IMR-90 (cell line): Measurements from ENCODE around the gene DNAJB2. TPM values are rescaled to one million over a fixed set of nuclear protein-coding genes. Genes with fewer than 3 reads are reported as not detected.

Experiments used
- ATAC-seq: fragments of 200-7000 bp; cut with Tn5 transposase; 2 replicates; pipeline ENCODE4 v1.9.1; 2020; ENCODE audit warnings: low read depth, mild to moderate bottlenecking, moderate library complexity
- BruUV-seq: library from RNA; stranded (reverse); fragments of 400-500 nt; replicated peaks from 2 replicates; lab custom pipeline; 2021; lab: Mats Ljungman, UMichigan
- CTCF ChIA-PET: fragments of 300-600 bp; formaldehyde crosslinking; extraction: SDS; loops from one replicate; lab custom pipeline; 2021; ENCODE audit warnings: antibody characterized with exemption; lab: Yijun Ruan, JAX
- POLR2A ChIA-PET: fragments of 300-600 bp; sonication (Branson Sonifier 250); formaldehyde crosslinking; loops from one replicate; lab custom pipeline; 2022; ENCODE audit warnings: antibody characterized with exemption; ENCODE audit not compliant: unreplicated experiment; lab: Charles Lee
- DNase-seq: peaks from one replicate; pipeline ENCODE4 v3.0.0; 2013
- H2AFZ ChIP-seq: replicated peaks from 2 replicates; pipeline ENCODE3; 2013; ENCODE audit warnings: low read length, mild to moderate bottlenecking; ENCODE audit not compliant: poor library complexity
- H2AK5ac ChIP-seq: 2 replicates; pipeline ENCODE4 v1.6.1; 2013; ENCODE audit warnings: low read depth, low read length, inconsistent platforms
- H2AK9ac ChIP-seq: replicated peaks from 2 replicates; pipeline ENCODE3; 2013; ENCODE audit warnings: mild to moderate bottlenecking, low read depth, low read length, moderate library complexity; ENCODE audit not compliant: poor library complexity
- H2BK120ac ChIP-seq: 2 replicates; pipeline ENCODE4 v1.6.1; 2013; ENCODE audit warnings: low read depth, low read length, inconsistent platforms
- H2BK15ac ChIP-seq: 3 replicates; pipeline ENCODE4 v1.6.1; 2013; ENCODE audit warnings: low read depth, low read length, inconsistent platforms
- H2BK20ac ChIP-seq: 2 replicates; pipeline ENCODE4 v1.6.1; 2013; ENCODE audit warnings: low read depth, mild to moderate bottlenecking, inconsistent platforms, low read length, moderate library complexity
- H2BK5ac ChIP-seq: 2 replicates; pipeline ENCODE4 v1.6.1; 2013; ENCODE audit warnings: mild to moderate bottlenecking, low read depth, low read length, inconsistent platforms; ENCODE audit not compliant: poor library complexity, severe bottlenecking
- H3K14ac ChIP-seq: replicated peaks from 2 replicates; pipeline ENCODE4 v1.6.1; 2013; ENCODE audit warnings: low read depth, low read length, inconsistent platforms
- H3K18ac ChIP-seq: 2 replicates; pipeline ENCODE4 v1.6.1; 2013; ENCODE audit warnings: low read depth, low read length, control low read depth
- H3K23ac ChIP-seq: 2 replicates; pipeline ENCODE4 v1.6.1; 2013; ENCODE audit warnings: low read depth, low read length, inconsistent platforms
- H3K27ac ChIP-seq: 2 replicates; pipeline ENCODE4 v1.5.1; 2013; ENCODE audit warnings: mild to moderate bottlenecking, control low read depth, low read length; ENCODE audit not compliant: insufficient read depth
- H3K27me3 ChIP-seq: 2 replicates; pipeline ENCODE4 v1.6.1; 2013; ENCODE audit warnings: low read length; ENCODE audit not compliant: control insufficient read depth, insufficient read depth
- H3K36me3 ChIP-seq: 2 replicates; pipeline ENCODE4 v1.6.1; 2013; ENCODE audit warnings: low read length, mixed read lengths; ENCODE audit not compliant: control insufficient read depth, insufficient read depth
- H3K4ac ChIP-seq: 2 replicates; pipeline ENCODE4 v1.6.1; 2013; ENCODE audit warnings: low read depth, low read length, inconsistent platforms
- H3K4me1 ChIP-seq: 2 replicates; pipeline ENCODE4 v1.6.1; 2013; ENCODE audit warnings: low read length, mixed read lengths; ENCODE audit not compliant: control insufficient read depth, insufficient read depth
- H3K4me2 ChIP-seq: 2 replicates; pipeline ENCODE4 v1.6.1; 2013; ENCODE audit warnings: low read depth, mild to moderate bottlenecking, control low read depth, low read length, moderate library complexity
- H3K4me3 ChIP-seq: 2 replicates; pipeline ENCODE4 v1.5.1; 2013; ENCODE audit warnings: low read depth, mild to moderate bottlenecking, control low read depth, low read length, moderate library complexity; ENCODE audit not compliant: insufficient read depth
- H3K56ac ChIP-seq: 2 replicates; pipeline ENCODE4 v1.6.1; 2013; ENCODE audit warnings: low read length, inconsistent platforms; ENCODE audit not compliant: insufficient read depth; ENCODE audit errors: extremely low read depth
- H3K79me1 ChIP-seq, 2 experiments: 2 replicates each; pipeline ENCODE4 v1.6.1; 2013; ENCODE audit warnings: low read length in 2 of 2, inconsistent platforms in 1 of 2, low read depth in 1 of 2
- H3K9ac ChIP-seq: 2 replicates; pipeline ENCODE4 v1.6.1; 2013; ENCODE audit warnings: low read depth, low read length, control low read depth
- H3K9me1 ChIP-seq: 2 replicates; pipeline ENCODE4 v1.6.1; 2013; ENCODE audit warnings: low read length, inconsistent platforms; ENCODE audit not compliant: insufficient read depth
- H3K9me3 ChIP-seq: 2 replicates; pipeline ENCODE4 v1.6.1; 2013; ENCODE audit warnings: low read length; ENCODE audit not compliant: control insufficient read depth, insufficient read depth
- H4K20me1 ChIP-seq: 2 replicates; pipeline ENCODE4 v1.6.1; 2013; ENCODE audit warnings: low read length, inconsistent platforms; ENCODE audit not compliant: insufficient read depth
- H4K5ac ChIP-seq: 2 replicates; pipeline ENCODE4 v1.6.1; 2013; ENCODE audit warnings: mild to moderate bottlenecking, low read depth, low read length, control low read depth
- H4K8ac ChIP-seq, 2 experiments: 2 replicates each; pipeline ENCODE4 v1.6.1; 2013; ENCODE audit warnings: low read depth in 2 of 2, low read length in 2 of 2, control low read depth in 1 of 2, inconsistent platforms in 1 of 2
- H4K91ac ChIP-seq: 2 replicates; pipeline ENCODE4 v1.6.1; 2013; ENCODE audit warnings: low read depth, low read length, inconsistent platforms; ENCODE audit not compliant: insufficient read depth
- BHLHE40 ChIP-seq: fragments of 150-350 bp; IDR thresholded peaks from 2 replicates; pipeline ENCODE4 v1.6.1; 2016; ENCODE audit warnings: mild to moderate bottlenecking, low read depth, low read length
- CEBPB ChIP-seq: IDR thresholded peaks from 2 replicates; pipeline ENCODE4 v1.6.1; 2012; ENCODE audit warnings: low read depth, low read length, improper control_type of control experiment
- FOS ChIP-seq: fragments of 150-350 bp; IDR thresholded peaks from 2 replicates; pipeline ENCODE4 v1.6.1; 2016; ENCODE audit warnings: low read depth, low read length
- MAFK ChIP-seq: IDR thresholded peaks from 2 replicates; pipeline ENCODE4 v1.6.1; 2012; ENCODE audit warnings: low read depth, low read length, improper control_type of control experiment
- MXI1 ChIP-seq: IDR thresholded peaks from 2 replicates; pipeline ENCODE4 v1.6.1; 2012; ENCODE audit warnings: low read depth, mild to moderate bottlenecking, low read length, moderate library complexity, borderline replicate concordance
- NFE2L2 ChIP-seq: fragments of 150-350 bp; IDR thresholded peaks from 2 replicates; pipeline ENCODE4 v1.6.1; 2016; ENCODE audit warnings: low read depth, mild to moderate bottlenecking, low read length
- RAD21 ChIP-seq: IDR thresholded peaks from 2 replicates; pipeline ENCODE4 v1.6.1; 2012; ENCODE audit warnings: low read length, improper control_type of control experiment
- RFX5 ChIP-seq: IDR thresholded peaks from 2 replicates; pipeline ENCODE4 v1.8.0; 2012; ENCODE audit warnings: low read depth, mild to moderate bottlenecking, low read length, moderate library complexity
- SMC3 ChIP-seq: fragments of 150-350 bp; IDR thresholded peaks from 2 replicates; pipeline ENCODE4 v1.6.1; 2016; ENCODE audit warnings: low read depth, mild to moderate bottlenecking, antibody characterized with exemption, low read length, moderate library complexity
- WGBS, 2 experiments: methylation state at CpG; one replicate each; pipeline versions ENCODE4 v1.1.5 to v1.1.7; 2013; ENCODE audit warnings: missing lambda C conversion rate in 2 of 2; ENCODE audit not compliant: insufficient read length in 1 of 2; ENCODE audit errors: extremely low coverage in 2 of 2; 5-methylcytosine and 5-hydroxymethylcytosine counted together
- dilution Hi-C: fragments of 300-500 bp; cut with HindIII; formaldehyde crosslinking; loops from one replicate; pipeline ENCODE4 v1.14.3; 2018; ENCODE audit warnings: low sequenced_read_pairs; ENCODE audit not compliant: unreplicated experiment
- in situ Hi-C: fragments of 300-500 bp; cut with MboI; formaldehyde crosslinking; loops from 3 replicates; pipeline ENCODE4 v1.14.3; 2019; ENCODE audit warnings: low sequenced_read_pairs, inconsistent platforms, mixed read lengths
- intact Hi-C: fragments of 100-400 bp; cut with micrococcal nuclease; formaldehyde crosslinking; loops from 2 replicates; pipeline ENCODE4 v1.10.0; 2022
- polyA plus RNA-seq, 3 experiments: library from polyadenylated mRNA; depleted of rRNA; stranded (reverse); fragments of >200 nt; gene quantifications; 2 replicates each; pipeline ENCODE4 v1.2.3, GENCODE V29; 2012; ENCODE audit warnings: low replicate concordance in 1 of 3
- total RNA-seq: library from RNA; depleted of rRNA; stranded (reverse); fragments of >200 nt; gene quantifications from 2 replicates; pipeline ENCODE4 v1.2.3, GENCODE V29; 2012
- TF ChIP-seq, protein P1 (sequence below): conservative IDR thresholded peaks from 2 replicates; pipeline ENCODE4 v1.5.1; 2012; ENCODE audit warnings: mild to moderate bottlenecking, low read depth, low read length, improper control_type of control experiment
- TF ChIP-seq, protein P2 (sequence below): fragments of 150-350 bp; IDR thresholded peaks from 2 replicates; pipeline ENCODE4 v1.6.1; 2016; ENCODE audit warnings: low read depth, mild to moderate bottlenecking, low read length, moderate library complexity, borderline replicate concordance

DNAJB2 gene
- total and polyA plus RNA-seq, 2 of the 4 experiments (the other 2 are of a cell fraction): 30.6 to 45.8 TPM

DNA sequence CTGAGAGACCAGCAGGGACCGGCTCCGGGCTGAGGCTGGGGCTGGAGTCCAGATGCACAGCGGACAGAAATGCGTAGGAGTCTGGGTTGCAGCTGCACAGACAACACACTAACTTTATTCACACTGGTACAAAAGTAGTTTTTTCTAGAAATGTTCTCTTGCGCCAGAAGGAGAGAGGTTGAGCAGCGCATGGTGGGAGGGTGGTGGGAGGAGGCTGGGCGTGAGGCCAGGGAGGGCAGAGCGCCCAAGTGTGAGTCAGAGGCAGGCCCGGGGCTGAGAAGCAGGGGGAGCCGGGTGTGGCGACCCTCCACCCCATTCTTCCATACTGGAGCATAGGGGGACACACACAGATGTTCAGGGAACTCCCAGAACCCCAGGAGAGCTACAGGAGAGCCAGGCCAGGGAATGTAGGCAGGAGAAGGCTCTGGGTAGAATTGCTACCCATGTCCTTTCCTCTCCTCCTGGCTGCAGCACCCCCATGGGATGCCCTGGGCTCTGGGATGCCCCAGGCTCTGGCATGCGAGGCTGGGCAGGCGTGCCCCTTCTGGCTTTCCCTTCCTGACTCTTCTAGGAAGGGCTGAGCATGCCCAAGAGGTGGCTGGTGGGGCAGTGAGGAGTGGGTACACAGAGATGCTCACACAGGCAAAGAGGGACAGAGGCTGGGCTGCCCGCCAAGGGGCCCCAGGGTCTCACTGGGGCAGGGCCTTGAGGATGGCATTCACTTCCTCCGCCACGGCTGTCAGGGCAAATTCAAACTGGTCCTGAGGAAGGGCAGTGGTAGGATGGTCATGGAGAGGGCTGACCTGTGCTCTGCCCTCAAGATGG lies 10.6 kb downstream of the DNAJB2 start (continued):
- TF ChIP-seq RAD21: peak; percentile 16
- peak; percentile 54; the same call in 1 of the 2 replicates for TF ChIP-seq MXI1
- TF ChIP-seq MAFK: no peak

DNA sequence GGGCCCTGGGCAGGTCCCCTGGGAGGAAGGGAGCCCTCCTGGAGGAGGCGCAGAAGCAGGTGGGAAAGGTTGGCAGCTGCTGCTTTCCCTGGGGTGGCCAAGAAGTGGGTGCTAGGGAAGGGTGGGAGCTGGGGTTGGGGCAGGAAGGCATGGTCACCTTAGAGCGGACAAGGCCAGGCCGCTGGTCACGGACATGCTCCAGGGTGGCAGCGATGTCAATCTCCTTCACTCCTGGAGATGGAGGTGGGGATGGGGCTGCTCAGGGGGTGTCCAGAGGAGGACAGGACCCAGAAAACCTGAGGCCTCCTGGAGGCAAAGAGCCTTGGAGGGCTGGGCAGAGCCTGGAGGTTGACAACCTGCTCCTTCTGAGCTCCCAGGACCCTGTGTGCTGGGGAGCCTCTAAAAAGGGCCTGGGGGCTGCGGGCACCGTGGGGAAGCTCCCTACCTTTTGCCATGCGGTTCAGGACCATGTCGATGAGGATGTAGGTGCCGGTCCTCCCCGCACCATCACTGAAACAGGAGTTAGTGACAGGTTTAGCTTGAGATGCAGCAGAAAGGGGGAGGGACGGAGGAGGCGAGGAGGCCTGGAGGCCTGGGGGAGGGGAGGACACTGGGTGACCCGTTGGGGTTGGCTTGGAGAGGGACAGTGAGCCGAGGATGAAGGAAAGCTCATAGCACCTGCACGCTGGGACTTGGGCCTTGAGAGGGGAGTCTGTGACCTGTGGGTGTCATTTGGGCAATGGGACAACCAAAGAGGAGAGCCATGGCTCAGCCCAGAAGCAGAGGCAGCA lies 11.4 kb downstream of the DNAJB2 start:
- Histone ChIP-seq H3K4me3 (no peak overlapping the region), H2BK120ac (no peak overlapping the region; the same call in 1 of the 2 replicates), H3K56ac (no peak overlapping the region), H2BK20ac (0 out of 2 replicates have a peak overlapping the region, but pooled peaks have one; percentile 32), H2BK15ac (no peak overlapping the region; the same call in 2 of the 3 replicates), H3K9me3 (no peaks in the 10 kb centered on the region), H3K4me2 (no peak overlapping the region), H4K5ac (no peak overlapping the region; the same call in 1 of the 2 replicates), H4K20me1 (peaks cover 9% of the 10 kb centered on the region; the same call in 1 of the 2 replicates), H3K18ac (no peak overlapping the region), H3K36me3 (peaks cover 10% of the 10 kb centered on the region; the same call in 1 of the 2 replicates), H3K14ac (no peak overlapping the region), H3K9ac (no peak overlapping the region), H4K8ac (no peak overlapping the region; a peak in 1 of 4 replicates), H2AFZ (peak overlapping the region; percentile 77), H3K23ac (no peak overlapping the region), H3K79me1 (no peaks in the 10 kb centered on the region), H4K91ac (peak overlapping the region; percentile 81; the same call in 1 of the 2 replicates), H2AK9ac (peak overlapping the region; percentile 94), H3K4ac (peak overlapping the region; percentile 86; the same call in 1 of the 2 replicates), H2AK5ac (peak overlapping the region; percentile 74; the same call in 1 of the 2 replicates), H3K27ac (no peak overlapping the region), H3K27me3 (no peaks in the 10 kb centered on the region), H3K9me1 (peaks cover 11% of the 10 kb centered on the region; the same call in 1 of the 2 replicates), H3K4me1 (peaks cover 20% of the 10 kb centered on the region), H2BK5ac (no peak overlapping the region)
- no peak for ATAC-seq
- intact Hi-C loops (no loop called here), dilution Hi-C loops (no loop called here), in situ Hi-C loops (no loop called here)
- ChIA-PET POLR2A (no interaction called here), CTCF (no interaction called here)
- 91% methylated on average over 10 of the region's 16 CpGs; no CpG with 5 or more reads in 1 of the 2 experiments for WGBS, 2 experiments
- no TSS peak for BruUV-seq
- DNase-seq: no peak
- TF ChIP-seq, protein P1, sequence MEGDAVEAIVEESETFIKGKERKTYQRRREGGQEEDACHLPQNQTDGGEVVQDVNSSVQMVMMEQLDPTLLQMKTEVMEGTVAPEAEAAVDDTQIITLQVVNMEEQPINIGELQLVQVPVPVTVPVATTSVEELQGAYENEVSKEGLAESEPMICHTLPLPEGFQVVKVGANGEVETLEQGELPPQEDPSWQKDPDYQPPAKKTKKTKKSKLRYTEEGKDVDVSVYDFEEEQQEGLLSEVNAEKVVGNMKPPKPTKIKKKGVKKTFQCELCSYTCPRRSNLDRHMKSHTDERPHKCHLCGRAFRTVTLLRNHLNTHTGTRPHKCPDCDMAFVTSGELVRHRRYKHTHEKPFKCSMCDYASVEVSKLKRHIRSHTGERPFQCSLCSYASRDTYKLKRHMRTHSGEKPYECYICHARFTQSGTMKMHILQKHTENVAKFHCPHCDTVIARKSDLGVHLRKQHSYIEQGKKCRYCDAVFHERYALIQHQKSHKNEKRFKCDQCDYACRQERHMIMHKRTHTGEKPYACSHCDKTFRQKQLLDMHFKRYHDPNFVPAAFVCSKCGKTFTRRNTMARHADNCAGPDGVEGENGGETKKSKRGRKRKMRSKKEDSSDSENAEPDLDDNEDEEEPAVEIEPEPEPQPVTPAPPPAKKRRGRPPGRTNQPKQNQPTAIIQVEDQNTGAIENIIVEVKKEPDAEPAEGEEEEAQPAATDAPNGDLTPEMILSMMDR: no peak
- no peak for TF ChIP-seq RAD21
- no peak for TF ChIP-seq RFX5
- no peak for TF ChIP-seq BHLHE40
- no peak for TF ChIP-seq NFE2L2
- TF ChIP-seq SMC3: no peak
- TF ChIP-seq, protein P2, sequence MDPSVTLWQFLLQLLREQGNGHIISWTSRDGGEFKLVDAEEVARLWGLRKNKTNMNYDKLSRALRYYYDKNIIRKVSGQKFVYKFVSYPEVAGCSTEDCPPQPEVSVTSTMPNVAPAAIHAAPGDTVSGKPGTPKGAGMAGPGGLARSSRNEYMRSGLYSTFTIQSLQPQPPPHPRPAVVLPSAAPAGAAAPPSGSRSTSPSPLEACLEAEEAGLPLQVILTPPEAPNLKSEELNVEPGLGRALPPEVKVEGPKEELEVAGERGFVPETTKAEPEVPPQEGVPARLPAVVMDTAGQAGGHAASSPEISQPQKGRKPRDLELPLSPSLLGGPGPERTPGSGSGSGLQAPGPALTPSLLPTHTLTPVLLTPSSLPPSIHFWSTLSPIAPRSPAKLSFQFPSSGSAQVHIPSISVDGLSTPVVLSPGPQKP: no peak
- no peak for TF ChIP-seq FOS
- TF ChIP-seq MXI1: no peak
- TF ChIP-seq CEBPB: no peak
